ENCODE measurements around the gene LAMC1.

The LAMC1 gene

DNA sequence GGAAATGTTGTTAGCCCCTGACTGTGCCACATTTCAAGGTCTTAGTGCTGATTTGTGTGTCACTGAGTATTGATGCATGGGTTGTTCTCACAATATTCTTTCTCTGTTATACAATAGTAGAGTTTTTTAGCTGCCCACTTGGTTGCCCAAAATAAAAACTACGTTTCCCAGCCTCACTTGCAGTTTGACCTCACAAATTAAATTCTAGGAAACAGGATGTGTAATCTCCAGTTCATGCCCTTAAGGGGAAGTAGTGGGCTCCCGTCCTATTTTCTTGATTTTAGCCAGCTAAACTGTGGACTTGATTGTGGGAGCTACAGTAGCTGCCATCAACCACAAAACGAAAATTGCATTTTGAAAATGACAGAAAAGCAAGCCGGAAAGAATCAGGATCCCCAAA lies 27.3 kb upstream of the LAMC1 start:
- DNase-seq (ENCODE audit: insufficient read length, low spot score) (no peak), FAIRE-seq (no peak)
- TF ChIP-seq SPI1 (IDR thresholded peaks at IDR 0.05; ENCODE audit: low read depth, low read length) (no peak), TAF1 (IDR thresholded peaks at IDR 0.05; ENCODE audit: low read depth, low read length) (no peak), PAX5 (IDR thresholded peaks at IDR 0.05; ENCODE audit: insufficient read depth, low read length, severe bottlenecking) (no peak), POLR2A (IDR thresholded peaks at IDR 0.05; ENCODE audit: low read depth, low read length) (no peak), POU2F2 (IDR thresholded peaks at IDR 0.05; ENCODE audit: low read depth, low read length) (no peak), POLR2AphosphoS5 (IDR thresholded peaks at IDR 0.05; ENCODE audit: low read depth, low read length) (no peak)

DNA sequence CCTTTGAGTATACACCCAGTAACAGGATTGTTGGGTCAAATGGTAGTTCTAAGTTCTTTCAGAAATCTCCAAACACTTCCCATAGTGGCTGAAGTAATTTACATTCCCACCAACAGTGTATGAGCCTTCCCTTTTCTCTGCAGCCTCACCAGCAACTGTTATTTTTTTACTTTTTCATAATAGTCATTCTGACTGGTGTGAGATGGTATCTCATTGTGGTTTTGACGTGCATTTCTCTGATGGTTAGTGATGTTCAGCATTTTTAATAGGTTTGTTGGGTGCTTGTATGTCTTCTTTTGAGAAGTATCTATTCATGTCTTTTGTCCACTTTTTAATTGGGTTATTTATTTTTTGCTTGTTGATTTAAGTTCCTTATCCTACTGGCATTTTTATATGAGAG lies 26.4 kb upstream of the LAMC1 start:
- no peak for FAIRE-seq
- TF ChIP-seq POU2F2 (IDR thresholded peaks at IDR 0.05; ENCODE audit: low read depth, low read length) (no peak), SPI1 (IDR thresholded peaks at IDR 0.05; ENCODE audit: low read depth, low read length) (no peak), TAF1 (IDR thresholded peaks at IDR 0.05; ENCODE audit: low read depth, low read length) (no peak), PAX5 (IDR thresholded peaks at IDR 0.05; ENCODE audit: insufficient read depth, low read length, severe bottlenecking) (no peak), POLR2AphosphoS5 (IDR thresholded peaks at IDR 0.05; ENCODE audit: low read depth, low read length) (no peak), POLR2A (IDR thresholded peaks at IDR 0.05; ENCODE audit: low read depth, low read length) (no peak)
- DNase-seq (ENCODE audit: insufficient read length, low spot score): no peak

DNA sequence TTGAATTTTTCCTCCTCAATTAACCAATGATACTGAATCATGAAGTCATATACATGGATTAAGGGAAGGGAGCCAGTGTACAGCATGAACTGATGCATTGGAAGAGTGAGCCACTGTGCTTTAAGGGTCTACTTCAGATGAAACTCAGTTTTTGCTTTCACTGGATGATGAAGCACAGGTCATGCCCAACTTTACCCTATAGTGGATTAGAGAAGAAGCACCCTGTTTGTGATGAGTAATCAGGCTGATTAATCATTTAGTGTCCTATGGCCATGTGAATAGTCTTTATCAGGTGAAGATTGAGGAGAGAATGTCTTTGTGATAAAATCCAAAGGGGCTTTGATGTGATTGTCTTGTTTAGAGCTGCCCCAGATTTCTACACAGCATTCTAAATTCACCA lies 24.7 kb upstream of the LAMC1 start:
- no peak for DNase-seq (ENCODE audit: insufficient read length, low spot score)
- TF ChIP-seq POU2F2 (IDR thresholded peaks at IDR 0.05; ENCODE audit: low read depth, low read length) (no peak), POLR2AphosphoS5 (IDR thresholded peaks at IDR 0.05; ENCODE audit: low read depth, low read length) (no peak), TAF1 (IDR thresholded peaks at IDR 0.05; ENCODE audit: low read depth, low read length) (no peak), POLR2A (IDR thresholded peaks at IDR 0.05; ENCODE audit: low read depth, low read length) (no peak)
- no peak for FAIRE-seq

DNA sequence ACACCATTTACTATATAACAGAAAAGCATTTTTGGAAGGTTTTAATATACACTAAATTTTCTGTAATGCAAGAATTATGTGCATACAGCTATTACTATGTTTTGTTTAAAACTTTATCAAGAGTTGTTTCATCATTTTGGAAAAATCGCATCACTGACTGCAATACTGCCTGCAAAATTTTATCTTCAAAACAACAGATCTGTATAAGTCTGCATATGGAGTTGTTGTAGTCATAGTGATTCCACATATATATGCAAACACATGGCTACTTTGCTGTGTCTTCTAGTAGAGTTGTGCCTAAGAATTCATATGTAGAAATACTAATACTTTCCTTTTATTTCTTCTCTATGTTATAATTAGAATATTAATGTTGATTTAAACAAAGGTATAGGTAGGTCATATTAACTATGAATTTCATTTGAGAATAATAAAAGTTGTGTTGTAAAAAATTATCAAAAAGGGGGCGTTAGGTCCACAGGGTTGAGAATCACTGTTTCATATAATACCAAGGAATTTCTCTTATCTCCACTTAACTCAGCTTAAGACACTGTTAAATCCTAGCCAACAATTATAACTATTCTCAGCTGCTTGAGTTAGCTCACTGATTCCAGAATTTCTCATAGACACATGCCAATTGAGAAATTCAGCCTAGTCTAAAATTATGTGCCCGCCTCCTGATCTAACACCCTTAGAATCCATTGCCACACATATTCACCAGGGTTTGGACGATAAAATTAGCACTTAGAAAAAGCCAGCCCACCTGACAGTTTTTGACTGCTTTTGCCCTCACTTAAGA lies 22.9 kb upstream of the LAMC1 start:
- DNase-seq (ENCODE audit: insufficient read length, low spot score) (no peak), FAIRE-seq (no peak)
- no peak for TF ChIP-seq POLR2A (IDR thresholded peaks at IDR 0.05; ENCODE audit: low read depth, low read length)
- no peak for TF ChIP-seq TAF1 (IDR thresholded peaks at IDR 0.05; ENCODE audit: low read depth, low read length)
- no peak for TF ChIP-seq SPI1 (IDR thresholded peaks at IDR 0.05; ENCODE audit: low read depth, low read length)
- TF ChIP-seq POLR2AphosphoS5 (IDR thresholded peaks at IDR 0.05; ENCODE audit: low read depth, low read length): no peak
- no peak for TF ChIP-seq PAX5 (IDR thresholded peaks at IDR 0.05; ENCODE audit: insufficient read depth, low read length, severe bottlenecking)
- no peak for TF ChIP-seq POU2F2 (IDR thresholded peaks at IDR 0.05; ENCODE audit: low read depth, low read length)

- no peak for TF ChIP-seq POLR2AphosphoS5 (IDR thresholded peaks at IDR 0.05; ENCODE audit: low read depth, low read length)
- no peak for TF ChIP-seq POU2F2 (IDR thresholded peaks at IDR 0.05; ENCODE audit: low read depth, low read length)
- TF ChIP-seq PAX5 (IDR thresholded peaks at IDR 0.05; ENCODE audit: insufficient read depth, low read length, severe bottlenecking): no peak
- no peak for TF ChIP-seq POLR2A (IDR thresholded peaks at IDR 0.05; ENCODE audit: low read depth, low read length)
- TF ChIP-seq TAF1 (IDR thresholded peaks at IDR 0.05; ENCODE audit: low read depth, low read length): no peak
- no peak for TF ChIP-seq SPI1 (IDR thresholded peaks at IDR 0.05; ENCODE audit: low read depth, low read length)
- FAIRE-seq (no peak), DNase-seq (ENCODE audit: insufficient read length, low spot score) (no peak)
Measured at GRCh38 chr1:183002267-183002666, 21.0 kb upstream of the LAMC1 start.

- FAIRE-seq: no peak
- DNase-seq (ENCODE audit: insufficient read length, low spot score): no peak
- TF ChIP-seq SPI1 (IDR thresholded peaks at IDR 0.05; ENCODE audit: low read depth, low read length): no peak
- no peak for TF ChIP-seq POLR2A (IDR thresholded peaks at IDR 0.05; ENCODE audit: low read depth, low read length)
- TF ChIP-seq POLR2AphosphoS5 (IDR thresholded peaks at IDR 0.05; ENCODE audit: low read depth, low read length): no peak
- no peak for TF ChIP-seq POU2F2 (IDR thresholded peaks at IDR 0.05; ENCODE audit: low read depth, low read length)
Measured at GRCh38 chr1:183002797-183003196, 20.4 kb upstream of the LAMC1 start.

GRCh38 chr1:183003203-183003602 lies 20.0 kb upstream of the LAMC1 start:
- TF ChIP-seq POLR2A (IDR thresholded peaks at IDR 0.05; ENCODE audit: low read depth, low read length) (no peak), POLR2AphosphoS5 (IDR thresholded peaks at IDR 0.05; ENCODE audit: low read depth, low read length) (no peak), POU2F2 (IDR thresholded peaks at IDR 0.05; ENCODE audit: low read depth, low read length) (no peak), PAX5 (IDR thresholded peaks at IDR 0.05; ENCODE audit: insufficient read depth, low read length, severe bottlenecking) (no peak), TAF1 (IDR thresholded peaks at IDR 0.05; ENCODE audit: low read depth, low read length) (no peak), SPI1 (IDR thresholded peaks at IDR 0.05; ENCODE audit: low read depth, low read length) (no peak)
- DNase-seq (ENCODE audit: insufficient read length, low spot score) (no peak), FAIRE-seq (no peak)

- no peak for TF ChIP-seq SPI1 (IDR thresholded peaks at IDR 0.05; ENCODE audit: low read depth, low read length)
- TF ChIP-seq POU2F2 (IDR thresholded peaks at IDR 0.05; ENCODE audit: low read depth, low read length): no peak
- no peak for TF ChIP-seq PAX5 (IDR thresholded peaks at IDR 0.05; ENCODE audit: insufficient read depth, low read length, severe bottlenecking)
- TF ChIP-seq POLR2A (IDR thresholded peaks at IDR 0.05; ENCODE audit: low read depth, low read length): no peak
- TF ChIP-seq POLR2AphosphoS5 (IDR thresholded peaks at IDR 0.05; ENCODE audit: low read depth, low read length): no peak
- TF ChIP-seq TAF1 (IDR thresholded peaks at IDR 0.05; ENCODE audit: low read depth, low read length): no peak
- FAIRE-seq (no peak), DNase-seq (ENCODE audit: insufficient read length, low spot score) (no peak)
Measured at GRCh38 chr1:183004141-183004540, 19.1 kb upstream of the LAMC1 start.

DNA sequence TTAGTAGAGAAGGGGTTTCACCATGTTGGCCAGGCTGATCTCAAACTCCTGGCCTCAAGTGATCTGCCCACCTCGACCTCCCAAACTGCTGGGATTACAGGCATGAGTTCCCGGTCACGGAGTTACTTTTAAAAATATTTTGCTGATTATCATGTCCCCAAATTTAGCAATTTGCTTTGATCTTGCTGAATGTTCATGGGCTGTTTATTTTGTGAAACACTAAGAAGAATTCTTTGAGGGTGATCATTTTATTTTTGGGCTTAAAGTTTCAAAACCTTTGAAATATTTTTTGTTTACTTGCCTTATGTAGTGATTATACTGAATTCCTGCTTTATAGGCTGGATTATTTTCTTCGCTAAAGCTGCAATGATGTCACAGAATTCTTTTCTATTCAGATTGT lies 11.4 kb upstream of the LAMC1 start:
- no peak for TF ChIP-seq SPI1 (IDR thresholded peaks at IDR 0.05; ENCODE audit: low read depth, low read length)
- no peak for TF ChIP-seq POLR2AphosphoS5 (IDR thresholded peaks at IDR 0.05; ENCODE audit: low read depth, low read length)
- TF ChIP-seq TAF1 (IDR thresholded peaks at IDR 0.05; ENCODE audit: low read depth, low read length): no peak
- no peak for TF ChIP-seq POLR2A (IDR thresholded peaks at IDR 0.05; ENCODE audit: low read depth, low read length)
- no peak for TF ChIP-seq POU2F2 (IDR thresholded peaks at IDR 0.05; ENCODE audit: low read depth, low read length)
- no peak for TF ChIP-seq PAX5 (IDR thresholded peaks at IDR 0.05; ENCODE audit: insufficient read depth, low read length, severe bottlenecking)
- no peak for DNase-seq (ENCODE audit: insufficient read length, low spot score)
- FAIRE-seq: no peak
